Heart right ventricle (tissue), 16 donors: ENCODE measurements around the gene DYRK1A. TPM values are rescaled to one million over a fixed set of nuclear protein-coding genes. Genes with fewer than 3 reads are reported as not detected.

ENCODE experiments used
- ATAC-seq, 8 donors: fragments of 200-7000 bp; cut with Tn5 transposase; one replicate each; pipeline ENCODE4 v1.9.1; 2020; ENCODE audit warnings: mild to moderate bottlenecking in 8 of 8, moderate library complexity in 8 of 8, moderate number of reproducible peaks in 1 of 8
- DNase-seq, 2 donors: peaks; one replicate each; pipeline ENCODE4 v3.0.0-alpha.2; 2020
- H3K27ac ChIP-seq, 10 donors: fragments of 200-600 bp; sonication (generic) in 2 of 10; one replicate each; pipeline versions ENCODE4 v1.5.0 to v1.8.0; 2020 to 2022; ENCODE audit warnings: mild to moderate bottlenecking in 3 of 10
- H3K27me3 ChIP-seq, 7 donors: fragments of 200-600 bp; one replicate each; pipeline ENCODE4 v1.8.0; 2021 to 2022; ENCODE audit warnings: mild to moderate bottlenecking in 2 of 7
- H3K36me3 ChIP-seq, 9 donors: fragments of 200-600 bp; sonication (generic) in 1 of 9; one replicate each; pipeline versions ENCODE4 v1.5.0 to v1.8.0; 2020 to 2022; ENCODE audit warnings: mild to moderate bottlenecking in 2 of 9
- H3K4me1 ChIP-seq, 9 donors: fragments of 200-600 bp; sonication (generic) in 1 of 9; one replicate each; pipeline versions ENCODE4 v1.5.0 to v1.8.0; 2020 to 2022; ENCODE audit warnings: mild to moderate bottlenecking in 4 of 9
- H3K4me3 ChIP-seq, 10 donors: fragments of 200-600 bp; sonication (generic) in 2 of 10; one replicate each; pipeline versions ENCODE4 v1.5.0 to v1.8.0; 2020 to 2022; ENCODE audit warnings: mild to moderate bottlenecking in 7 of 10, moderate library complexity in 2 of 10
- H3K9me3 ChIP-seq, 11 donors: fragments of 200-600 bp in 10 of 11; sonication (generic) in 2 of 11; one replicate each; pipeline versions ENCODE4 v1.5.0 to v1.8.0; 2013 to 2022; ENCODE audit warnings: mild to moderate bottlenecking in 2 of 11, control low read depth in 1 of 11, moderate library complexity in 1 of 11
- CTCF ChIP-seq, 9 donors: fragments of 200-600 bp; sonication (generic) in 2 of 9; IDR thresholded peaks; one replicate each; pipeline versions ENCODE4 v1.5.0 to v1.8.0; 2021 to 2022; ENCODE audit warnings: antibody characterized with exemption in 9 of 9, mild to moderate bottlenecking in 5 of 9, moderate library complexity in 1 of 9
- WGBS, 2 donors: extraction: QIAGEN DNeasy Blood & Tissue Kit; methylation state at CpG; one replicate each; pipeline ENCODE4 v1.1.7; 2013; ENCODE audit warnings: inconsistent platforms in 1 of 2; 5-methylcytosine and 5-hydroxymethylcytosine counted together
- intact Hi-C, 10 donors: fragments of 100-400 bp; cut with DNase I; formaldehyde crosslinking; loops; one replicate each; pipeline versions ENCODE4 v1.11.1 to v1.14.2; 2022
- polyA plus RNA-seq, 2 donors: library from polyadenylated mRNA; stranded (reverse); fragments of 200-250 nt; gene quantifications; one replicate each; pipeline ENCODE4 v1.2.3, GENCODE V29; 2013
- total RNA-seq, 10 donors: library from RNA; stranded (reverse); fragmentation: NEBNext Ultra II Directional in 3 of 10; extraction: Animal tissue kit (Norgen Biotek cat#: 25700) in 3 of 10; gene quantifications; one replicate each; pipeline versions ENCODE4 v1.2.1 to v1.2.4, GENCODE V29; 2021 to 2023
- donor health status: Arrhythmogenic right ventricular cardiomyopathy.
- donor health status: ischemic (EF 13 %, LVEDD 7.1; RV severe dilation, severe dysfunction).
- donor health status: healthy with polysubstance abuse.
- donor health status: DM: no; HTN: yes; CAD: no.
- donor health status: DM: no; HTN: no; CAD: no.
- donor health status: ischemic (EF 25% LVEDD 6.9; RV normal size, moderate dysfunction).
- donor health status: ischemic (EF 25% LVEDD 5.7; RV mildly dilated, moderate dysfunction).
- donor health status: healthy.
- donor health status: DM: yes; HTN: yes; CAD: no.
- donor health status: Ischemic cardiomyopathy.
- donor health status: ischemic (EF 35%, LVEDD 5.7; RV mildly dilated, moderate dysfunction).
- donor health status: nonischemic (EF 11% LVEDD 7.7; RV severe dilation, severe dysfunction).
- donor health status: DM: yes; HTN: yes; CAD: no.
- donor health status: PGD.
- donor health status: ischemic (EF 29% LVEDD 5.4; RV normal size, mild dysfunction).
- donor health status: nonischemic (EF 23%, LVEDD 6.1; RV moderate dilation, normal function).

The DYRK1A gene
- total and polyA plus RNA-seq, 12 donors, result 24.7 to 94.2 (median 73.2) TPM

DNA sequence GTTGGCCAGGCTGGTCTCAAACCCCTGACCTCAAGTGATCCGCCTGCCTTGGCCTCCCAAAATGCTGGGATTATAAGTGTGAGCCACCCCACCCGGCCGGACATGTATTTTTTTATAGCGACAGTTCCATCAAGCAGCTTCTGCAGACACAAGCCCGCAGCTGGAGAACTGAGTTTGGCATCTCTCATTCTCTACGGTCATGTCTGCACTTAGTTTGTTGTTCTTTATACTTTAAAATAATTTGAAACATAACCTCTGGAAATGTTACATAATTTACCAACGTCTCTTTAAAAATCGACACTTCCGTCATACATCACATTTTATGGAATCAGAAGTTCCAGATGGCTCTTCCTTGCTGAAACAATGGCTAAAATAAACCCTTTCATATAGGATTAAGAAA is 183.6 kb downstream of the DYRK1A start:
- DNase-seq, result no peak
- WGBS, 2 donors, result 76 to 83% methylated on average over 9 of the region's 9 CpGs

GRCh38 chr21:37550618-37551330 is 184.2 kb downstream of the DYRK1A start:
- ATAC-seq, result peak in 1 of 8 donors; percentile 17
- no peaks in the 10 kb centered on the region for H3K9me3 ChIP-seq
- 48 to 59% methylated on average over 12 of the region's 12 CpGs for WGBS, 2 donors
- TF ChIP-seq CTCF (IDR thresholded peaks at IDR 0.05), result no peak
- no peak for DNase-seq
- H3K4me3 ChIP-seq, result peak overlapping the region in 4 of 10 donors; percentile 8 to 28 (median 17)
- intact Hi-C loops, result loop anchor here in 3 of 10 donors (2.0 to 10.0 kb wide), 3 partner anchors 18 to 186 kb away; partner anchors contain the start of gene DYRK1A (in 1 of the 3)
- H3K27me3 ChIP-seq, result peaks cover 0 to 10% (median 0%) of the 10 kb centered on the region in 7 donors
- H3K27ac ChIP-seq, result peak overlapping the region in 4 of 10 donors; percentile 4 to 77 (median 74)
- peaks cover 4 to 40% (median 24%) of the 10 kb centered on the region in 9 donors for H3K4me1 ChIP-seq
- H3K36me3 ChIP-seq, result no peaks in the 10 kb centered on the region

More for the DNA sequence above, 183.6 kb downstream of the DYRK1A start:
- ATAC-seq, result no peak
- Histone ChIP-seq H3K4me3 (no peak overlapping the region), H3K4me1 (peaks cover 4 to 33% (median 24%) of the 10 kb centered on the region in 9 donors), H3K36me3 (no peaks in the 10 kb centered on the region), H3K9me3 (no peaks in the 10 kb centered on the region), H3K27ac (no peak overlapping the region), H3K27me3 (peaks cover 0 to 10% (median 0%) of the 10 kb centered on the region in 7 donors)
- no peak for TF ChIP-seq CTCF (IDR thresholded peaks at IDR 0.05)
- intact Hi-C loops, result loop anchor here in 3 of 10 donors (2.0 to 10.0 kb wide), 3 partner anchors 17 to 185 kb away; partner anchors contain the start of gene DYRK1A (in 1 of the 3)

- ATAC-seq (peak in 6 of 8 donors; percentile 6 to 40 (median 22)), DNase-seq (no peak)
- no peaks in the 10 kb centered on the region for H3K36me3 ChIP-seq
- TF ChIP-seq CTCF (IDR thresholded peaks at IDR 0.05), result no peak
- peaks cover 4 to 46% (median 24%) of the 10 kb centered on the region in 9 donors for H3K4me1 ChIP-seq
- H3K9me3 ChIP-seq, result no peaks in the 10 kb centered on the region
- intact Hi-C loops, result loop anchor here in 3 of 10 donors (2.0 to 10.0 kb wide), 3 partner anchors 19 to 187 kb away; partner anchors contain the start of gene DYRK1A (in 1 of the 3)
- 31 to 34% methylated on average over 21 of the region's 21 CpGs for WGBS, 2 donors
- peak overlapping the region; percentile 4 to 82 (median 62) for H3K27ac ChIP-seq
- peak overlapping the region in 4 of 10 donors; percentile 8 to 28 (median 17) for H3K4me3 ChIP-seq
- H3K27me3 ChIP-seq, result peaks cover 0 to 7% (median 0%) of the 10 kb centered on the region in 7 donors
Observed at GRCh38 chr21:37551331-37551992, 184.9 kb downstream of the DYRK1A start.

DNA sequence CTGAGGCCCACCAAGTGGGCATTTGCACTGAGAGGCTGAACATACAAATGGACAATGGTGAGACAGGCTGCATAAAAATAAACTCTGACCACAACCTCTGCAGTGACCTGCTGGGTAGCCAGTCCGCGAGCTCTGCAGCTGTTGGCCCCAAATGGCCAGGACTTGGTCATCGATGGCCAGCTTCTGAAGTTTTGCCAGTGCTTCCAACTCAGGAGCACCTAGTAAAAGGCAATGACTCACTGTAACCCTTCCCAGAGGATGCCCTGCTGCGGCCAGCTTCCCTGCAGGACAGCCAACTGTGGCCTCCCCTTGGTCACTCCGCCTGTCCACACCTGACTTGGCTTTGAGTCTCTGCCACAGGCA is 185.4 kb downstream of the DYRK1A start:
- DNase-seq, result no peak
- ATAC-seq, result peak in 4 of 8 donors; percentile 3 to 39 (median 28)
- no peak for TF ChIP-seq CTCF (IDR thresholded peaks at IDR 0.05)
- no peak overlapping the region for H3K4me3 ChIP-seq
- intact Hi-C loops, result loop anchor here in 3 of 10 donors (2.0 to 10.0 kb wide), 3 partner anchors 19 to 187 kb away; partner anchors contain the start of gene DYRK1A (in 1 of the 3)
- 82 to 90% methylated on average over 5 of the region's 5 CpGs for WGBS, 2 donors
- H3K27me3 ChIP-seq, result peaks cover 0 to 1% (median 0%) of the 10 kb centered on the region in 7 donors
- H3K9me3 ChIP-seq, result no peaks in the 10 kb centered on the region
- H3K36me3 ChIP-seq, result no peaks in the 10 kb centered on the region
- peak overlapping the region; percentile 4 to 82 (median 62) for H3K27ac ChIP-seq
- H3K4me1 ChIP-seq, result peaks cover 4 to 48% (median 24%) of the 10 kb centered on the region in 9 donors
